GM19035 (cell line): ENCODE data around the gene UBA1.
A peak's percentile ranks its signal among the peaks of the same experiment; 100 is the strongest.

ENCODE experiments used
- ATAC-seq: cut with Tn5 transposase; IDR thresholded peaks from one replicate; pipeline ENCODE4 v1.9.1; 2021; ENCODE audit not compliant: unreplicated experiment

UBA1 gene

GRCh38 chrX:47193475-47194193 is at the start of gene UBA1:
Gene UBA1, plus strand, starts transcription at chrX:47193829. Its CDS starts 4,974 bp downstream, at chrX:47198803.
- ATAC-seq = peak; percentile 70

GRCh38 chrX:47143894-47144625 is 49.6 kb upstream of the UBA1 start:
- ATAC-seq = peak; percentile 10

- peak; percentile 94 for ATAC-seq
Measured at GRCh38 chrX:47144626-47145394, 48.8 kb upstream of the UBA1 start, which contains the start of the genes NDUFB11 and RBM10. Gene NDUFB11, minus strand, starts transcription at chrX:47144702. Its CDS starts 23 bp downstream, at chrX:47144679. Gene RBM10, plus strand, starts transcription at chrX:47145221. Its CDS starts 2,261 bp downstream, at chrX:47147482.

GRCh38 chrX:47145395-47146120 is 48.1 kb upstream of the UBA1 start:
- peak; percentile 22 for ATAC-seq

- ATAC-seq = no peak
Measured at GRCh38 chrX:47146121-47146935, 47.3 kb upstream of the UBA1 start.

GRCh38 chrX:47146936-47147859 is 46.4 kb upstream of the UBA1 start:
- ATAC-seq = no peak

GRCh38 chrX:47148946-47149345 is 44.7 kb upstream of the UBA1 start:
- no peak for ATAC-seq

GRCh38 chrX:47151435-47151834 is 42.2 kb upstream of the UBA1 start:
- no peak for ATAC-seq

GRCh38 chrX:47156611-47157520 is 36.8 kb upstream of the UBA1 start:
- no peak for ATAC-seq

GRCh38 chrX:47158131-47158530 is 35.5 kb upstream of the UBA1 start:
- ATAC-seq = no peak

GRCh38 chrX:47158781-47159180 is 34.8 kb upstream of the UBA1 start:
- no peak for ATAC-seq

GRCh38 chrX:47160781-47161180 is 32.8 kb upstream of the UBA1 start:
- ATAC-seq = no peak

GRCh38 chrX:47162927-47163583 is 30.6 kb upstream of the UBA1 start:
- ATAC-seq = no peak

- ATAC-seq = no peak
Measured at GRCh38 chrX:47164420-47164819, 29.2 kb upstream of the UBA1 start.

- no peak for ATAC-seq
Measured at GRCh38 chrX:47166126-47166525, 27.5 kb upstream of the UBA1 start.

GRCh38 chrX:47168495-47169073 is 25.0 kb upstream of the UBA1 start:
- no peak for ATAC-seq

- no peak for ATAC-seq
Measured at GRCh38 chrX:47169273-47169672, 24.4 kb upstream of the UBA1 start.
